ENCODE measurements around the gene DEAF1.

DNA sequence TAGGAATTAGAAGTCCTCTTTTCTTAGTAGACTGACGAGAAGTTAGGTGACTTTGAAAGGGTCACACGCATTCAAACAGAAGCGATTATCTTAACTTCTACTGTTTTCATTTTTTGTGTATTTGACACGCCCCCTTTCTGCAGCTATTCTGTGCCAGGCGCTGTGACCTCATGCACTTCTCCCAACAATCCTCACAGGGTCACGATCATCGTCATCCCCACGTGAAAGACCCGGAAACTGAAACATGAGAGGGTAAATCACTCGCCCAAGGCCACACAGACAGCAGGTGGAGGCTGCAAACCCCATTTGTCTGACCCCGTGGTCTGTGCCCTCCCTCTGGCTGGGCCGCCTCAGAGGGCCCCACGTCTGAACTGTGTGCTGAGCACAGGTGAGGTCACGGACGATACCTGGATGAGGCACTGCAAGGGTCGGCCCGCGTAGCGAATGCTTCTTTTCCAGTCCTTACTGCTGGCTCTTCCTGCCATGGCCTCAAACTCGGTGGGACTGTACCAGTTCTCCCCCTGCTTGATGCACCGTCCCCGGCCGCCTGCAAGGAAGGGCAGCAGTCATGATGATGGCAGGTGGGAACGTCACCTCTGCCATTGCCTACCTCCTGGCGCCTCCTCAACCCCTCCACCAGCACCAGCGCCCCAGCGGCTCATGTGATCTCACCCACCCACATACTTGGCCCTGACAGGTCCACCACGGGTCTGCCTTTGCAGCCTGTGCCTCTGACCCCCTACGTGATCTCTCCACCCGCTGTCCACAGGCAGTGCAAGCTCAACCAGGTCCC, 8.4 kb downstream of the DEAF1 start:
- TF ChIP-seq POLR2A (IDR thresholded peaks at IDR 0.05; ENCODE audit: borderline replicate concordance, extremely low read depth, insufficient read depth, insufficient read length) (no peak), EZH2phosphoT487 (IDR thresholded peaks at IDR 0.05; ENCODE audit: borderline replicate concordance) (no peak), RAD21 (IDR thresholded peaks at IDR 0.05; ENCODE audit: low read depth) (no peak), TCF7L2 (IDR thresholded peaks at IDR 0.05; ENCODE audit: borderline replicate concordance, extremely low read depth, insufficient read depth, insufficient read length) (no peak), POLR2AphosphoS5 (IDR thresholded peaks at IDR 0.05; ENCODE audit: low read depth, low read length) (no peak), JUND (IDR thresholded peaks at IDR 0.05) (no peak), SP1 (IDR thresholded peaks at IDR 0.05; ENCODE audit: low read depth) (no peak), ELF1 (IDR thresholded peaks at IDR 0.05; ENCODE audit: borderline replicate concordance, low read depth) (no peak), EZH2 (IDR thresholded peaks at IDR 0.05) (no peak), SIN3A (IDR thresholded peaks at IDR 0.05; ENCODE audit: low read depth) (no peak)
- TF ChIP-seq, protein P1, sequence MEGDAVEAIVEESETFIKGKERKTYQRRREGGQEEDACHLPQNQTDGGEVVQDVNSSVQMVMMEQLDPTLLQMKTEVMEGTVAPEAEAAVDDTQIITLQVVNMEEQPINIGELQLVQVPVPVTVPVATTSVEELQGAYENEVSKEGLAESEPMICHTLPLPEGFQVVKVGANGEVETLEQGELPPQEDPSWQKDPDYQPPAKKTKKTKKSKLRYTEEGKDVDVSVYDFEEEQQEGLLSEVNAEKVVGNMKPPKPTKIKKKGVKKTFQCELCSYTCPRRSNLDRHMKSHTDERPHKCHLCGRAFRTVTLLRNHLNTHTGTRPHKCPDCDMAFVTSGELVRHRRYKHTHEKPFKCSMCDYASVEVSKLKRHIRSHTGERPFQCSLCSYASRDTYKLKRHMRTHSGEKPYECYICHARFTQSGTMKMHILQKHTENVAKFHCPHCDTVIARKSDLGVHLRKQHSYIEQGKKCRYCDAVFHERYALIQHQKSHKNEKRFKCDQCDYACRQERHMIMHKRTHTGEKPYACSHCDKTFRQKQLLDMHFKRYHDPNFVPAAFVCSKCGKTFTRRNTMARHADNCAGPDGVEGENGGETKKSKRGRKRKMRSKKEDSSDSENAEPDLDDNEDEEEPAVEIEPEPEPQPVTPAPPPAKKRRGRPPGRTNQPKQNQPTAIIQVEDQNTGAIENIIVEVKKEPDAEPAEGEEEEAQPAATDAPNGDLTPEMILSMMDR (IDR thresholded peaks at IDR 0.05 in 2 of 3, conservative IDR thresholded peaks at IDR 0.05 in 1 of 3; ENCODE audit: borderline replicate concordance in 1 of 3, insufficient read depth in 1 of 3, low read depth in 2 of 3, low read length in 2 of 3), result no peak
- TF ChIP-seq, protein P2, sequence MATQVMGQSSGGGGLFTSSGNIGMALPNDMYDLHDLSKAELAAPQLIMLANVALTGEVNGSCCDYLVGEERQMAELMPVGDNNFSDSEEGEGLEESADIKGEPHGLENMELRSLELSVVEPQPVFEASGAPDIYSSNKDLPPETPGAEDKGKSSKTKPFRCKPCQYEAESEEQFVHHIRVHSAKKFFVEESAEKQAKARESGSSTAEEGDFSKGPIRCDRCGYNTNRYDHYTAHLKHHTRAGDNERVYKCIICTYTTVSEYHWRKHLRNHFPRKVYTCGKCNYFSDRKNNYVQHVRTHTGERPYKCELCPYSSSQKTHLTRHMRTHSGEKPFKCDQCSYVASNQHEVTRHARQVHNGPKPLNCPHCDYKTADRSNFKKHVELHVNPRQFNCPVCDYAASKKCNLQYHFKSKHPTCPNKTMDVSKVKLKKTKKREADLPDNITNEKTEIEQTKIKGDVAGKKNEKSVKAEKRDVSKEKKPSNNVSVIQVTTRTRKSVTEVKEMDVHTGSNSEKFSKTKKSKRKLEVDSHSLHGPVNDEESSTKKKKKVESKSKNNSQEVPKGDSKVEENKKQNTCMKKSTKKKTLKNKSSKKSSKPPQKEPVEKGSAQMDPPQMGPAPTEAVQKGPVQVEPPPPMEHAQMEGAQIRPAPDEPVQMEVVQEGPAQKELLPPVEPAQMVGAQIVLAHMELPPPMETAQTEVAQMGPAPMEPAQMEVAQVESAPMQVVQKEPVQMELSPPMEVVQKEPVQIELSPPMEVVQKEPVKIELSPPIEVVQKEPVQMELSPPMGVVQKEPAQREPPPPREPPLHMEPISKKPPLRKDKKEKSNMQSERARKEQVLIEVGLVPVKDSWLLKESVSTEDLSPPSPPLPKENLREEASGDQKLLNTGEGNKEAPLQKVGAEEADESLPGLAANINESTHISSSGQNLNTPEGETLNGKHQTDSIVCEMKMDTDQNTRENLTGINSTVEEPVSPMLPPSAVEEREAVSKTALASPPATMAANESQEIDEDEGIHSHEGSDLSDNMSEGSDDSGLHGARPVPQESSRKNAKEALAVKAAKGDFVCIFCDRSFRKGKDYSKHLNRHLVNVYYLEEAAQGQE (IDR thresholded peaks at IDR 0.05; ENCODE audit: low read depth), result no peak
- TF ChIP-seq, protein P3, sequence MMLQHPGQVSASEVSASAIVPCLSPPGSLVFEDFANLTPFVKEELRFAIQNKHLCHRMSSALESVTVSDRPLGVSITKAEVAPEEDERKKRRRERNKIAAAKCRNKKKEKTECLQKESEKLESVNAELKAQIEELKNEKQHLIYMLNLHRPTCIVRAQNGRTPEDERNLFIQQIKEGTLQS (IDR thresholded peaks at IDR 0.05), result no peak
- TF ChIP-seq, protein P4, sequence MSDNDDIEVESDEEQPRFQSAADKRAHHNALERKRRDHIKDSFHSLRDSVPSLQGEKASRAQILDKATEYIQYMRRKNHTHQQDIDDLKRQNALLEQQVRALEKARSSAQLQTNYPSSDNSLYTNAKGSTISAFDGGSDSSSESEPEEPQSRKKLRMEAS (IDR thresholded peaks at IDR 0.05), result no peak

Data from HCT116 (cell line).